ENCODE data around the gene COL9A3. TPM values are rescaled to one million over a fixed set of nuclear protein-coding genes. Genes with fewer than 3 reads are reported as not detected.

COL9A3 gene
- total and polyA plus RNA-seq, 2 of the 8 experiments (the other 6 are each of a cell fraction or from before 2014, with no cell fraction given) = 21.7 to 80.1 TPM

- TF ChIP-seq CHD7 (IDR thresholded peaks at IDR 0.05; ENCODE audit: insufficient replicate concordance, low read length) (no peak), JUND (IDR thresholded peaks at IDR 0.05; ENCODE audit: low read length) (no peak), KDM1A (IDR thresholded peaks at IDR 0.05; ENCODE audit: borderline replicate concordance, low read length) (no peak), NRF1 (IDR thresholded peaks at IDR 0.05; ENCODE audit: low read depth, low read length) (no peak), CTCF (IDR thresholded peaks at IDR 0.05; ENCODE audit: control extremely low read depth in 1 of 3, insufficient read depth in 1 of 3, low read depth in 1 of 3, low read length in 3 of 3) (no peak), SAP30 (IDR thresholded peaks at IDR 0.05; ENCODE audit: insufficient read depth, insufficient replicate concordance, low read length) (no peak), KDM4A (IDR thresholded peaks at IDR 0.05; ENCODE audit: low read depth, low read length, severe bottlenecking) (no peak)
Measured at GRCh38 chr20:62768551-62769287, 48.1 kb upstream of the COL9A3 start (continued).

Data from H1 (cell line).